HL-60/S4 treated with phorbol 12-myristate 13-acetate at 8.2 ng/mL for 4 days and 3 days (cell line): ENCODE results near the gene CACNA1E.
"Not testable (repeated sequence)": the region's sequence is repeated elsewhere in the genome, so short reads cannot be mapped to it uniquely, and the experiment has no call there.

Experiments used
- in situ Hi-C: fragments of 300-500 bp; cut with MboI; formaldehyde crosslinking; loops from 2 replicates; pipeline ENCODE4 v1.15.0; 2022; ENCODE audit warnings: low sequenced_read_pairs

The CACNA1E gene

DNA sequence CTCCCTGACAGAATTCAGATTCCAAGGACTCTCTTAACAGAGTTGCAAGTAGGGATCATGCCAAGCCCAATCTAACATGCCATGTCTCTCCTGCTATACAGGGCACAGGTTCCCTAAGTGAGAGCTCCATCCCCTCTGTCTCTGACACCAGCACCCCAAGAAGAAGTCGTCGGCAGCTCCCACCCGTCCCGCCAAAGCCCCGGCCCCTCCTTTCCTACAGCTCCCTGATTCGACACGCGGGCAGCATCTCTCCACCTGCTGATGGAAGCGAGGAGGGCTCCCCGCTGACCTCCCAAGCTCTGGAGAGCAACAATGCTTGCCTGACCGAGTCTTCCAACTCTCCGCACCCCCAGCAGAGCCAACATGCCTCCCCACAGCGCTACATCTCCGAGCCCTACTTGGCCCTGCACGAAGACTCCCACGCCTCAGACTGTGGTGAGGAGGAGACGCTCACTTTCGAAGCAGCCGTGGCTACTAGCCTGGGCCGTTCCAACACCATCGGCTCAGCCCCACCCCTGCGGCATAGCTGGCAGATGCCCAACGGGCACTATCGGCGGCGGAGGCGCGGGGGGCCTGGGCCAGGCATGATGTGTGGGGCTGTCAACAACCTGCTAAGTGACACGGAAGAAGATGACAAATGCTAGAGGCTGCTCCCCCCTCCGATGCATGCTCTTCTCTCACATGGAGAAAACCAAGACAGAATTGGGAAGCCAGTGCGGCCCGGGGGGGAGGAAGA lies 315.0 kb downstream of the CACNA1E start:
- in situ Hi-C loops, result no loop called here

DNA sequence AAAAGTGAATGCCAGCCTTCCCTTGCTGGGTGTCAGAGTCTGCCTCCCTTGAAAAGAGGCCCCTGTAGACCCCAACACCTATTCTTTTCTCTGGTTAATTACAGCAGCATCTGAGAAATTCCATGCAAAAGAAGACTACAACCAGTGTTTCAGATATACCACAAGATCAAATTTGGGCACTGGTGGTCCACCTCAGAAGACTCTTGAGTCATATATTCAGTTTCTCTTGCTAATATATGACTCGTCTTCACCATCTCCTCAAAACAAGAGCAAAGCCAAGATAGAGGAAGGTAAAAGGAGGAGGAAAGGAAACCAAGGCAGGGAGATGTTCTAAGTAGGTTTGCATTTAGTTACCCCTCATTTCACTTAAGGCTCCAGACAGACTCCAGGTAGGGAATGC lies 318.3 kb downstream of the CACNA1E start:
- in situ Hi-C loops, result no loop called here

- in situ Hi-C loops, result no loop called here
These were observed 319.1 kb downstream of the CACNA1E start for GRCh38 chr1:181802466-181802865.

DNA sequence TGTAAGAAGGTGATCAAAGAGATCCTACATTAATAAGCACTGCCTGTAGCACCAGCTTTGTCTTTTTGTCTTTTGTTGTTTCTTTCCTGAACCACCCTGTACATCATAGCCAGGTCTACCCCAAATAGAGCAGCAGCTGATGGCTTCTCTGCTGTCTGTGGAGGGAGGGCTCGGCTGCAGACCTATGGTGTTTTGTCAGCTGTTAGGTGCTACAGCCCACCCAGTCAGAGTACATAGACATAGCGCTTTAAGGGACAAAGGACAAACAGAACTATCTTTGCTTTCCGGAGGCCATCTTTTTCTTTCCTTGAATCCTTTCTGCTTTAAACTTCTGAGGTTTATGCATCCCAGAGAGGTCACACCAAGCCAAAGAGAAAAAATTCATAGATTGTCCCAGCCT lies 320.1 kb downstream of the CACNA1E start:
- in situ Hi-C loops, result no loop called here

DNA sequence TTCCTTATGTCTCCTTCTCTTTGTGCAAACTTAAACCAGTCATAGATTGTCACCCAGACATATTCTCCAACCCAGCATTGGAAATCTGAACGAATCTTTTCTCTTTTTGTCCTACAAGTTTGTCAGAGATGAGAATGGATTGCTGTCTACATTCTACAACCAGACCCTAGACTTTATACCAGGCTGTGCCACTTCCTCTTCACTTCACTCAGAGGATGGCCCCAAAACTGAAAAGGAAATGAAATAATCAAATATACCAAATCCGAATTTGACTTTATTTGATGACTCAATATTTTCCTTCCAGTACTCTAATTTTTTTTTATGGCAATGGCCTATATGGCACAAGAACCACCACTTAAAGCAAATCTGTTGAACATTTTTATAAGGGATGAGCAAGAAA lies 321.7 kb downstream of the CACNA1E start:
- in situ Hi-C loops, result no loop called here

DNA sequence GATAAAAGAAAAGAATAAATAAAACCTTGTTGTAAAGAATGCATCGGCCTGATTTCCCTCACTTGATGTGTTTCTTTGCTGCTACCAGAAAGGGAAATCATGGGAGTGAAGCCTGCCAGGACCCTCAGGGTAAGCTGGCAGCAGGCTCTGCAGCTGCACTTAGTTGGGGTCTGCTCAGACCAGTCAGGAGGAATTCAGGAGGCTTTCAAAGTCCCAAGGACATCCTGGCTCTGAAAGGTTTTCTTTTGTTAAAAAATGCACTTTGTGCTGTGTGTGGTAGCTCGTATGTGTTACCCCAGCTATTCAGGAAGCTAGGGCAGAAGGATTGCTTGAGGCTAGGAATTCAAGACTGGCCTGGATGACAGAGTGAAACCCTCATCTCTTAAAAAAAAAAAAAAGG lies 323.4 kb downstream of the CACNA1E start:
- in situ Hi-C loops, result no loop called here

GRCh38 chr1:181807251-181807650 lies 323.9 kb downstream of the CACNA1E start:
- in situ Hi-C loops, result no loop called here

GRCh38 chr1:181809991-181810545 lies 326.8 kb downstream of the CACNA1E start:
- in situ Hi-C loops, result no loop called here

GRCh38 chr1:181812208-181812607 lies 328.9 kb downstream of the CACNA1E start:
- in situ Hi-C loops, result no loop called here

- in situ Hi-C loops, result no loop called here
These were observed 329.9 kb downstream of the CACNA1E start for GRCh38 chr1:181813266-181813665.

- in situ Hi-C loops, result no loop called here
These were observed 333.3 kb downstream of the CACNA1E start for GRCh38 chr1:181816608-181817007.

- in situ Hi-C loops, result no loop called here
These were observed 333.8 kb downstream of the CACNA1E start for GRCh38 chr1:181817091-181817490.

DNA sequence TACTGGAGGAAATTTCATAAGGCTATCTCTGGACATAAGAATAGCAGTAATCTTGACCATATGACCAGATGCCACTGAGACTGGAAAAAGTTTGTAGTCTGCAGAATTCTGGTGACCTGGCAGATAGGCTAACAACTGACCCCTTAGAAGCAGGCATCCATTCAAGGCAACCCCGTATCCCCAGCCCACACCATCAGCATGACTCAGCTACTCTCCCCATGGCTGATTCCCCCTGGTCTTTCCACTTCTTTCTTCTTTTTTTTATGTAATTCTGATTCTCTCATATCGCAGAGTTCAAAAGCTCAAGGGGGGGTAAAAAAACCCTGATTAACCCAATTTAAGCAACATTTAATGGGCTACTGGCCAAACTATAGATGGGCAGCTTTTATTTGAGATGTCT lies 335.1 kb downstream of the CACNA1E start:
- in situ Hi-C loops, result no loop called here

DNA sequence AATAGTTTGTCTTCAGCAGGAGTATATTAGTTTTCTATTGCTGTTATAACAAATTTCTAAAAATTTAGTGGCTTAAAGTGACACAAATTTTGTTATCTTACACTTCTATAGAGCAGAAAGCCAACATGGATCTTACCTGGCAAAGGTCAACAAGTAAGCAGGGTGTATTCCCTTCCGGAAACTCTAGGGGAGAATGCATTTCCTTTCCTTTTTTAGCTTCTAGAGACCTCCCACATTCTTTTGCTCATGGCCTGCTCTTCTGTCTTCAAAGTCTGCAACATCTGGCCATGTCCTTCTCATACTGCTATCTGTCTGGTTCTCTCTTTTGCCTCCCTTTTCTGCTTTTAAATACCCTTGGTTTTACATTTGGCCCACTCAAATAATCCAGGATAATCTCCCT lies 335.6 kb downstream of the CACNA1E start:
- in situ Hi-C loops, result no loop called here

- in situ Hi-C loops, result no loop called here
These were observed 338.4 kb downstream of the CACNA1E start for GRCh38 chr1:181821701-181822100.

DNA sequence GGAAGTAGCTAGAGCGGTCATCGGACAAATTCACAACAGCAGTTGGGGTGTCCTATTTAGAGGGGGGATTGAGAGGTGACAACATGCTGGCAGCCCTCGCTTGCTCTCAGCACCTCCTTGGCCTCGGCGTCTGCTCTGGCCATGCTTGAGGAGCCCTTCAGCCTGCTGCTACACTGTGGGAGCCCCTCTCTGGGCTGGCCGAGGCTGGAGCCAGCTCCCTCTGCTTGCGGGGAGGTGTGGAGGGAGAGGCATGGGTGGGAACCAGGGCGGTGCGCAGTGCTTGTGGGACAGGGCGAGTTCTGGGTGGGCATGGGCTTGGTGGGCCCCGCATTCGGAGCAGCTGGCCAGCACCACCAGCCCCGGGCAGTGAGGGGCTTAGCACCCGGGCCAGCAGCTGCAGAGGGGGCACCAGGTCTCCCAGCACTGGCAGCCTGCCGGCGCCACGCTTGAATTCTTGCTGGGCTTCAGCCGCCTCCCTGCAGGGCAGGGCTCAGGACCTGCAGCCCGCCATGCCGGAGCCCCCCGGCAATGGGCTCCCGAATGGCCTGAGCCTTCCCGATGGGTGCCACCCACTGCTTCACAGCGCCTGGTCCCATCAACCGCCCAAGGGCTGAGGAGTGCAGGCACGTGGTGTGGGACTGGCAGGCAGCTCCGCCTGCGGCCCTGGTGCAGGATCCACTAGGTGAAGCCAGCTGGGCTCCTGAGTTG lies 349.0 kb downstream of the CACNA1E start:
- in situ Hi-C loops, result not testable (repeated sequence)

GRCh38 chr1:181846001-181846645 lies 362.8 kb downstream of the CACNA1E start:
- in situ Hi-C loops, result no loop called here

- in situ Hi-C loops, result no loop called here
These were observed 363.4 kb downstream of the CACNA1E start for GRCh38 chr1:181846681-181847080.

DNA sequence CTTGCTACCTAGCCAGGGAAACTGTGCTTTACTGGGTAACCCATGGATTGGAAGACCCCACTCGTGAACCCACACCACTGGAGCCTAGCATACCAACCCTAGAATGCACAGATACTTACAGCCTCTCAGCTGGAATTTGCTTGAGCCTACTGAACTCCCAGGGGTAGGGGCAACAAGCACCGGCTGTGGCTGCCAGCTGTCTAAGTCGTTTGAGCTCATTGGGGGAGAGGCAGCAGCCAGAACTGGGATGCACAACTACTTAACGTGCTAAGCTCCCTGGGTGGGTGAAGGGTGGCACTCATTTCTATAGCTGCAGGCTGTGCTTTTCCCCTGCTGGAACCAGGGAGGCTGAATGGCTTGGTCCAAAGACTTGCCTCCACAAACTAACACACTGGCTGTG lies 365.8 kb downstream of the CACNA1E start:
- in situ Hi-C loops, result no loop called here

DNA sequence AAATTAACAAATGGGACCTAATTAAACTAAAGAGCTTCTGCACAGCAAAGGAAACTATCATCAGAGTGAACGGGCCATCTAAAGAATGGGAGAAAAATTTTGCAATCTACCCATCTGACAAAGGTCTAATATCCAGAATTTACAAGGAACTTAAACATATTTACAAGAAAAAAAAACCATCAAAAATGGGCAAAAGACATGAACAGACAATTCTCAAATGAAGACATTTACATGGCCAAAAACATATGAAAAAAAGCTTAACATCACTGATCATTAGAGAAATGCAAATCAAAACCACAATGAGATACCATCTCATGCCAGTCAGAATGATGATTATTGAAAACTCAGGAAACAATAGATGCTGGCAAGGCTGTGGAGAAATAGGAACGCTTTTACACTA lies 370.9 kb downstream of the CACNA1E start:
- in situ Hi-C loops, result not testable (repeated sequence)

DNA sequence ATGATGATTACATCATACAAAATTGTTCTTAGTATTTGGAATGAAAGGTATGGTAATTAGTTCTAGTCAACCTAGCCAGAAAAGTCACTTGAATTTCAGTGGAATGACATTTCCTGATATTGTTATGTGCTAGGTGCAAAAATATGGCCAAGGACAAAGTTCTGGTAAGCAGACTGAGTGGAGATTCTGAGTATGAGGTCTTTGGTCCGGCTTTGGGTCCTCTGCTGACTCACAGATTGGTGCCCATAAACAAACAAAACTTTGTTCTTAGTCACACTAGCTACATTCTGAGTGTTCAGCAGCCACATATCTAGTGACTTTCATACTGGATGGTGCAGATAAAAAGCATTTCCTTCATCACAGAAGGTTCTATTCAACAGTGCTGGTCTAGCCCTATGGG lies 372.1 kb downstream of the CACNA1E start:
- in situ Hi-C loops, result no loop called here
